B cell (primary cell): Measurements from ENCODE around the gene COL4A6. TPM values are rescaled to one million over a fixed set of nuclear protein-coding genes. Genes with fewer than 3 reads are reported as not detected.

ENCODE experiments used
- ATAC-seq: fragments of 200-7000 bp; cut with Tn5 transposase; one replicate; pipeline ENCODE4 v1.10.0; 2021; ENCODE audit warnings: low read depth, mild to moderate bottlenecking, moderate number of reproducible peaks, moderate library complexity
- CTCF ChIA-PET: fragments of 350-600 bp; sonication (Branson Sonifier 250); formaldehyde crosslinking; loops from one replicate; lab custom pipeline; 2021; ENCODE audit warnings: antibody characterized with exemption, inconsistent platforms; lab: Charles Lee
- POLR2A ChIA-PET: fragments of 350-600 bp; sonication (Branson Sonifier 250); formaldehyde crosslinking; loops from one replicate; lab custom pipeline; 2021; ENCODE audit warnings: antibody characterized with exemption; lab: Charles Lee
- DNase-seq: peaks from one replicate; pipeline ENCODE4 v3.0.0; 2013
- H2AFZ ChIP-seq: 2 replicates; pipeline ENCODE4 v1.6.1; 2012; ENCODE audit warnings: mild to moderate bottlenecking, low read depth, low read length; ENCODE audit not compliant: insufficient read depth, poor library complexity, severe bottlenecking
- H3K27ac ChIP-seq, 2 donors: 1 replicate in 1 of 2; 2 replicates in 1 of 2; pipeline ENCODE4 v1.5.1; 2012 to 2013; ENCODE audit warnings: low read length in 2 of 2, mild to moderate bottlenecking in 2 of 2, moderate library complexity in 1 of 2
- H3K27me3 ChIP-seq, 4 experiments: fragments of 200-600 bp in 1 of 4; sonication (generic) in 1 of 4; replicated peaks in 1 of 4; 1 replicate in 2 of 4; 2 replicates in 2 of 4; pipeline versions ENCODE4 v1.6.1 to v1.7.0; 2013 to 2016; ENCODE audit warnings: low read length in 3 of 4, mild to moderate bottlenecking in 2 of 4, mixed read lengths in 1 of 4, moderate library complexity in 1 of 4; ENCODE audit not compliant: insufficient read depth in 4 of 4, control insufficient read depth in 3 of 4; ENCODE audit errors: control extremely low read depth in 1 of 4
- H3K36me3 ChIP-seq, 2 experiments: replicated peaks in 1 of 2; 1 replicate in 1 of 2; 2 replicates in 1 of 2; pipeline versions ENCODE4 v1.6.1 to v1.7.1; 2013; ENCODE audit warnings: low read length in 1 of 2; ENCODE audit not compliant: insufficient read depth in 2 of 2, control insufficient read depth in 1 of 2; ENCODE audit errors: control extremely low read depth in 1 of 2, extremely low read depth in 1 of 2
- H3K4me1 ChIP-seq, 2 donors: fragments of 200-600 bp in 1 of 2; sonication (generic) in 1 of 2; 1 replicate in 1 of 2; 2 replicates in 1 of 2; pipeline versions ENCODE4 v1.5.1 to v1.6.1; 2013 to 2017; ENCODE audit warnings: low read length in 2 of 2; ENCODE audit not compliant: control insufficient read depth in 2 of 2, insufficient read depth in 2 of 2
- H3K4me2 ChIP-seq: replicated peaks from 2 replicates; pipeline ENCODE3; 2012; ENCODE audit warnings: mild to moderate bottlenecking, low read depth, low read length; ENCODE audit not compliant: poor library complexity, severe bottlenecking
- H3K4me3 ChIP-seq, 5 experiments: fragments of 200-600 bp in 1 of 5; sonication (generic) in 1 of 5; 1 replicate in 3 of 5; 2 replicates in 2 of 5; pipeline versions ENCODE4 v1.5.1 to v1.7.0; 2011 to 2016; ENCODE audit warnings: low read length in 4 of 5, mild to moderate bottlenecking in 4 of 5, low read depth in 2 of 5, control low read depth in 1 of 5, moderate library complexity in 1 of 5; ENCODE audit not compliant: insufficient read depth in 1 of 5; ENCODE audit errors: control extremely low read depth in 1 of 5, extremely low read depth in 1 of 5
- H3K79me2 ChIP-seq: fragments of 200-600 bp; sonication (generic); one replicate; pipeline ENCODE4 v1.6.0; 2016; ENCODE audit warnings: low read length; ENCODE audit not compliant: control insufficient read depth, insufficient read depth
- H3K9ac ChIP-seq: fragments of 200-600 bp; sonication (generic); 2 replicates; pipeline ENCODE4 v1.6.1; 2017; ENCODE audit warnings: mild to moderate bottlenecking, low read length, moderate library complexity
- H3K9me3 ChIP-seq, 3 donors: one replicate each; pipeline versions ENCODE4 v1.6.1 to v1.7.1; 2013; ENCODE audit warnings: low read length in 2 of 3; ENCODE audit not compliant: control insufficient read depth in 2 of 3, insufficient read depth in 1 of 3; ENCODE audit errors: control extremely low read depth in 1 of 3
- H4K20me1 ChIP-seq: 2 replicates; pipeline ENCODE4 v1.6.0; 2012; ENCODE audit warnings: mild to moderate bottlenecking, low read length; ENCODE audit not compliant: insufficient read depth, control insufficient read depth, poor library complexity, severe bottlenecking
- H3K27ac Mint-ChIP-seq: one replicate; pipeline ENCODE4 v1.8.0; 2021; ENCODE audit warnings: mixed read lengths
- H3K27me3 Mint-ChIP-seq: one replicate; pipeline ENCODE4 v1.8.0; 2021; ENCODE audit warnings: mixed read lengths
- H3K4me1 Mint-ChIP-seq: one replicate; pipeline ENCODE4 v1.8.0; 2021; ENCODE audit warnings: mixed read lengths
- H3K4me3 Mint-ChIP-seq: one replicate; pipeline ENCODE4 v1.8.0; 2021; ENCODE audit warnings: mixed read lengths
- H3K9me3 Mint-ChIP-seq: one replicate; pipeline ENCODE4 v1.8.0; 2022; ENCODE audit warnings: mixed read lengths; ENCODE audit not compliant: insufficient read depth
- CTCF ChIP-seq: fragments of 200-600 bp; IDR thresholded peaks from one replicate; pipeline ENCODE4 v1.8.0; 2022; ENCODE audit warnings: antibody characterized with exemption, mild to moderate bottlenecking
- EZH2 ChIP-seq: IDR thresholded peaks from 2 replicates; pipeline ENCODE4 v1.6.1; 2012; ENCODE audit warnings: borderline replicate concordance, low read depth, mild to moderate bottlenecking, moderate library complexity, low read length; ENCODE audit not compliant: insufficient read depth, poor library complexity, severe bottlenecking
- WGBS: methylation state at CpG from one replicate; pipeline ENCODE4 v1.1.5; 2013; ENCODE audit warnings: missing lambda C conversion rate; ENCODE audit not compliant: insufficient coverage; 5-methylcytosine and 5-hydroxymethylcytosine counted together
- intact Hi-C: fragments of 100-400 bp; cut with micrococcal nuclease; formaldehyde crosslinking; loops from one replicate; pipeline ENCODE4 v1.10.0; 2022
- polyA plus RNA-seq: library from polyadenylated mRNA; depleted of rRNA; stranded (reverse); fragments of >200 nt; gene quantifications from 2 replicates; pipeline ENCODE4 v1.2.3, GENCODE V29; 2012
- total RNA-seq, 2 donors: library from RNA; stranded (reverse); fragments of 120-200 nt in 1 of 2; gene quantifications; 1 replicate in 1 of 2; 2 replicates in 1 of 2; pipeline versions ENCODE4 v1.2.3 to v1.2.4, GENCODE V29; 2013 to 2022

Gene COL4A6
- total and polyA plus RNA-seq, 2 donors (not counting 1 experiment from before 2014, with no cell fraction given) = not detected

- no peak overlapping the region for H3K4me3 ChIP-seq
- H3K4me1 Mint-ChIP-seq = no peaks in the 10 kb centered on the region
- H3K36me3 ChIP-seq = no peaks in the 10 kb centered on the region
- H3K4me1 ChIP-seq = no peaks in the 10 kb centered on the region
- no peak overlapping the region for H2AFZ ChIP-seq
- TF ChIP-seq EZH2 (no peak), CTCF (no peak)
- H3K27ac ChIP-seq = no peak overlapping the region
- no peak overlapping the region for H3K4me3 Mint-ChIP-seq
- ChIA-PET POLR2A (no interaction called here), CTCF (no interaction called here)
- DNase-seq (no peak), ATAC-seq (no peak)
- no CpG with 5 or more reads among the region's 2 CpGs for WGBS
- no peak overlapping the region for H3K27ac Mint-ChIP-seq
- no peak overlapping the region for H3K4me2 ChIP-seq
- H3K9me3 Mint-ChIP-seq = no peaks in the 10 kb centered on the region
- intact Hi-C loops = no loop called here
- no peaks in the 10 kb centered on the region for H3K9me3 ChIP-seq
- no peak overlapping the region for H3K9ac ChIP-seq
- H3K79me2 ChIP-seq = no peaks in the 10 kb centered on the region
- H3K27me3 ChIP-seq = no peaks in the 10 kb centered on the region
- H4K20me1 ChIP-seq = no peaks in the 10 kb centered on the region
- no peaks in the 10 kb centered on the region for H3K27me3 Mint-ChIP-seq
These were observed 22.3 kb downstream of the COL4A6 start for GRCh38 chrX:108415891-108416290.

- Mint-ChIP-seq H3K9me3 (no peaks in the 10 kb centered on the region), H3K27me3 (no peaks in the 10 kb centered on the region), H3K4me1 (no peaks in the 10 kb centered on the region), H3K4me3 (no peak overlapping the region), H3K27ac (no peak overlapping the region)
- Histone ChIP-seq H3K9me3 (no peaks in the 10 kb centered on the region), H2AFZ (no peak overlapping the region), H3K4me2 (no peak overlapping the region), H3K4me1 (no peaks in the 10 kb centered on the region), H3K27ac (no peak overlapping the region), H3K79me2 (no peaks in the 10 kb centered on the region), H3K27me3 (peaks cover 0 to 2% (median 0%) of the 10 kb centered on the region in 4 experiments), H3K9ac (no peak overlapping the region), H3K4me3 (no peak overlapping the region), H3K36me3 (no peaks in the 10 kb centered on the region), H4K20me1 (no peaks in the 10 kb centered on the region)
- intact Hi-C loops = no loop called here
- WGBS = no CpG with 5 or more reads among the region's 1 CpG
- CTCF ChIA-PET = no interaction called here
- DNase-seq (no peak), ATAC-seq (no peak)
- POLR2A ChIA-PET = no interaction called here
- TF ChIP-seq CTCF (no peak), EZH2 (no peak)
These were observed 23.1 kb downstream of the COL4A6 start for GRCh38 chrX:108415146-108415545.
